GM03348 (cell line): ENCODE results near the gene MAST4.

Experiments
- DNase-seq: peaks from one replicate; pipeline ENCODE4 v3.0.0; 2012; ENCODE audit warnings: low spot score

Gene MAST4

DNA sequence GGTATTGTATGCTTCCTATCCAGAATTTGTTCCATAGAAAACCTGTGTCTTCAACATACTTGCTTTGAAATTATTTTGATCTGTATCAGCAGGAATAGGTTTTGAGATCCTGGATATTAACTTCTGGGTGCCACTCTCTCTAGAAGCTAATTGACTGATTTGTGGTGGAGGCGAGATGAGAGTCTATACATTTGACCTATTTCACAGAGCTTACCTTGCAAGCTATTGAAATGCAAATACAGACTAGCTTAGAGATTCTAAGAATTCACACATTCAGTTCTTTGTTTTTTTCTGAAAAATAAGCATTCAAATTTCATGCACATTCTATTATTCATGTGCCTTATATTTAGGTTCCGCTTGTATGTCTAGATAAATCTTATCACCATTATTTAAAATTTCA is 246.3 kb downstream of the MAST4 start:
- no peak for DNase-seq

DNA sequence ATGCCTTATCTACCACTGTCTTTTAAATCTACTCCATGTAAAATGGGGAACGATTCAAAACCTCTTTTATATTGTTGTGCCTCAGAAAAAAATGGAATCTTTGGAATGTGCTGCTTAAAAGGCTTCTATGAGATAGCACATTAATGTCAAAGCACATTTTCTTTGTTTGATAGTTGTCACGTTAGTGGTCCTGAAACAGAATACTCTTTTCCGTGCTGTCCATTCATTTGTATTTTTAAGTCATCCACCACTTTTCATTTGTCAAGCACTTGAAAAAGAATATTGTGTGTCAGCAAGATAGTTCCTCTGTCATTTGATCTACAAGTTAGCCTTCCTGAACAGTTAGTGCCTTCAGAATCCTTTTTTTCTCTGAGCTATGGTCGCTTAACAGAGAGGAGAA is 246.9 kb downstream of the MAST4 start:
- DNase-seq = no peak

DNA sequence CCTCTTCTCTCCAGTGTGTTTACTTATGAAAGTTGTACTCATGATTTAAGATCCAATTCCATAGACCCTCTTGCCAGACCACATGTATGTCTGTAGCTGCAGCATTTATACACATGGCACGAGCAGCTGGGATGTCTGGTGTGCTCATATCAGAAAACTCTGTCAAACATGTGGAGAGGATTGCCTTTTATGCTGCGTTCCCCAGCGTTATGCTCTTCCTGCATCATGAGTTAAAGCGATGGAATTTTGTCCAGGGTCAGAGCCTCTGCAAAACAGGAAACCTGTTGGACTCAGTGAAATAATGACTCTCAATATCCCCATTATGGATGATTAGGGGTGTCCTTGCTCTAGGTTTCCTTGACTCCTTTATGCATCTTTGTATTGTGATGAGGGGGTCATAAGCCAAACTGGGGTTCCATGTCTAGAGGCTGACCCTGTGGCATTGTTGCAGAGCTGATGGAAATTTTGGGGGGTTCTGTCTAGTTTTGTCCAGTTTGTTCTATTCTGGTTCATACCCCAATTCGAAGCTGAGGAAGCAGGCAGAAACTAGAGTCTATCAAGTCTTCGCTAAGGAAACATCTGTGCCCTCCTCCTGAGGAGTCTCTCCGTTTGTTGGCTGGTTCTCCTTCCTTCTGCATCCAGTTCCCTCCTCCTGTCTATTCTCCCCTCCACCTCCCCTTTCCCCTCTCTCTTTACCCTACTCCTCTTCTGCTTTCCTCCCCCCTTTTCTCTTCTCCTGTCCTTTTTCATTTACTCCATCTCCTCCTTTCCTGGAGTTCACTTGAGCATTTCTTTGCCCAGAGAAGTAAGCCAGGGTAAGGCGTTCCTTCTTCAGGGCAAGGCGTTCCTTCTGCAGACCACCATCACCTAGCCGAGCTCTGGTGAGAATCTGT is 252.8 kb downstream of the MAST4 start:
- peak; percentile 29 for DNase-seq

DNA sequence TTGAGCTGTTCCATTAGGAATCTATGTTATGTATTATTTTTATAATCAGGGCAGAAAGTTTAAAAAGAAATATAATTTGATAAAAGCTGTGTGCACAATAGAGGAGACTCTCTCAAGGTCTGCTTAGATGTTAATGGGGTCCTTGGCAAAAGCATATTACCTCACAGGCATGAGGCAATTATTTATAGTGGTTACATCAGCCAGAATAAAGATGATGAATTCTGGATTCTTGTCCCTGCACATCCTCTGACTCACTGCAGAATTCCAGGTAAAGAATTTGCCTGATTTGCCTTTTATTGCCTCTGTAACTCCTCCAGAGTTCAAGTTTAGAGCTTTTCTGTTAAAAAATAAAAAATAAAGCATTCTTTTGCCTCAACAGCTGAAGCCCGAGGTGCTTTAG is 253.6 kb downstream of the MAST4 start:
- peak; percentile 30 for DNase-seq

DNA sequence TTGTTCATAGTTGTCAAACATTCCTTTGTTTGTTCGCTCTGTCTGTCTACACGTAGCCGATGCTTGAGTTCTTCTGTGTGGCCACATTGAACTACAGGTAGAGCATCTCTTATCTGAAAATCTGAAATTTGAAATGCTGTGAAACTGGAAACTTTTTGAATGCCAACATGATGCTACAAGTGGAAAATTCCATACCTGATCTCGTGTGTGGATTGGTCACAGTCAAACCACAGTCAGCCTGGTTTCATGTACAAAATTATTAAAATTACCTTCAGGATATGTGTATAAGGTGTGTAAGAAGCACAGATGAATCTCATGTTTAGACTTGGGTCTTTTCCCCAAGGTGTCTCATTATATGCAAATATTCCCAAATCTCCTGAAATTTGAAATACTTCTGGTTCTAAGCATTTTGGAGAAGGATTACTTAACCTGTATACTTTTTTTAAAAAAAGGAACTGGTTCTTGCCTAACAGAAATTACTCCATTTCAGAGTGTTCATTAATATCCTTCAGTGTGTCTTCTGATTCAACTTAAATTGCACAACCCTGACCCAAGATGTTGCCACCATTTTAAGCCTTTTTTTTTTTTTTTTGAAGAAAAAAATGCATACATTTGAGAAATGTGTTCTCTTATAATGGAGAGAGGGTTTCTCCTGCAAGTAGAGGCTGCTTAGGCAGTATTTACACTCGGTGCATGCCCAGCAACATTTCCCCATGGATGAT is 254.3 kb downstream of the MAST4 start:
- peak; percentile 14 for DNase-seq

DNA sequence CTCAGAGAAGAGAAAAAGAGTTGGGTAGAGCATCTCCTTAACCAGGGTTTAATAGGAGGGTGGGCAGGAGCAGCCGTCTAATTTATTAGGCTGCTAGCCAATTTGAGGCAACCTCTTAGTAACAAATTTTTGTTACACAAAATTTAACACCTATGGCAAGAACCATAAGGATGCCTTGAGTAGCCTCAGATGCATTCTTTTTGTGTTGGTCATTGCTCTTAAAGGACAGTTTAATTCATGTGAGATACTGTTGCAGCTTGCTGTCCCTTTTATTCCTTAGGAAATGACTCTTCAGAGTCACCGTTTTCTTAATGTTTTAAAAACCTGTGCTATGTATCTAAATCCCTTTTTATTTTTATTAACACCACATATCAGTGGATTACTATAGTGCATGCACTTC is 255.1 kb downstream of the MAST4 start:
- DNase-seq = no peak

DNA sequence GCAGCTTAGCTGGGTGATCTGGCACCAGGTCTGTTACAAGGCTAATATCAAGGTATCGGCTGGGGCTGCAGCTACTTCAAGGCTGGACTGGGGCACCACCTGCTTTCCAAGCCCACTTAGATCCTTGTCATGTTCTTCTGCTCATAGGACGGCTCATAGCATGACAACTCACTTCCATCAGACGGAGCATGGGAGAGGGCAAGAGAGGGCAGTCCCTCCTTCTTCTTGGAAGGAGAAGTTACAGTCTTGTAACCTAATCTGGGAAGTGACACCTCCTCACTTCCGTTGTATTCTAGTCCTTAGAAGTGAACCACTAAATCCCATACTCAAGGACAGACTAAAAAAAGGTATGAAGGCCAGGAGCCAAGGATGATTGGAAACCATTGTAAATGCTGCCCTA is 258.2 kb downstream of the MAST4 start:
- no peak for DNase-seq

DNA sequence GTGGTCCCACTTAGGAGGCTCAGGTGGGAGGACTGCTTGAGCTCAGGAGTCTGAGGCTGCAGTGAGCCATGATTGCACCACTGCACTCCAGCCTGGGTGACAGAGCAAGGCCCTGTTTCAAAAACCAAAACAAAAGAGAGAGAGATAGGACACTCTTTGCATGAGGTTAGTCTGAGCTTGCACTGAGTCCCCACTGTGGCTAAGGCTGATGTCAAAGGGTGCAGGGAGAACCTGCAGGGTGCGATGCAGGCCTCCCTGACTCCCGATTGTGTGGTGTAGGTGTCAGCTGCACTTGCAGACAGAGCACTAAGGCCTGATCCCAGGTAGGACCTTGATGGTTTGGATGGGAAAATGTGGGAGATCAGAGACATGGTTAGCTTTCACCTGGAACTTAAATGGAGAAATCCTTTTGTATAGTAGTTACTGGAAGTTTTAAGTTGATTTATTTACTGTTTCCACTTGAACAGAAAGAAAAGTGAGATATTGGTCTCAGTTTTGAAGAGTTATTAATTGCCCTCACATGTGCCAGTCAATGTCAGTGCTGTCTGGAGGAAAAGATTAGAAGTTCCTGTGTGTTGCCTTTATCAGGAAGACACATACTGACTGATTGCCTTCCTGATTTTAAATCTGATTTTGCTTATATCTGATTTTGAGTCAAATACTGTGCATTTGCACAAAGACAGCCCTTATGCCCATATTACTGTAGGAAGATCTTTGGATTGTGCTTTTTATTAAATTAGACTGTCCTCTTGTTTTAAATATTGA is 260.0 kb downstream of the MAST4 start:
- no peak for DNase-seq

DNA sequence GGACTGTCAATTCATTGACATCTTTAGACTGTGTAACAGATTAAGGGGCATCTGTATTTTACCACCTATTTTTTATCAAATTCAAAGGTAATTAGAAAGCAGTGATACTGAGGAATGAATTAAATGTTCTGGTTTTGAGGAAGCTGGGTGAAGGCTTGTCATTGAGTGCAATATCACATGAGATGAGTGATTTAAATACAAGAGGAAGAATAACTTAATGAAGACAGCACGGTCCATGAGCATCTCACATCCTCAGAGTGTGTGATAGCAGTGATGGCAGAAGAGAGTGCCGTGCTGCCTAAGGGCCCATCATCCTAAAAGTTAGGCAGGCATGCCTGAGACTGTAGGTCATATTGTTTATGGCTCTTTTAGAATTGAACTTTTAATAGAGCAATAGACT is 263.3 kb downstream of the MAST4 start:
- DNase-seq = no peak

DNA sequence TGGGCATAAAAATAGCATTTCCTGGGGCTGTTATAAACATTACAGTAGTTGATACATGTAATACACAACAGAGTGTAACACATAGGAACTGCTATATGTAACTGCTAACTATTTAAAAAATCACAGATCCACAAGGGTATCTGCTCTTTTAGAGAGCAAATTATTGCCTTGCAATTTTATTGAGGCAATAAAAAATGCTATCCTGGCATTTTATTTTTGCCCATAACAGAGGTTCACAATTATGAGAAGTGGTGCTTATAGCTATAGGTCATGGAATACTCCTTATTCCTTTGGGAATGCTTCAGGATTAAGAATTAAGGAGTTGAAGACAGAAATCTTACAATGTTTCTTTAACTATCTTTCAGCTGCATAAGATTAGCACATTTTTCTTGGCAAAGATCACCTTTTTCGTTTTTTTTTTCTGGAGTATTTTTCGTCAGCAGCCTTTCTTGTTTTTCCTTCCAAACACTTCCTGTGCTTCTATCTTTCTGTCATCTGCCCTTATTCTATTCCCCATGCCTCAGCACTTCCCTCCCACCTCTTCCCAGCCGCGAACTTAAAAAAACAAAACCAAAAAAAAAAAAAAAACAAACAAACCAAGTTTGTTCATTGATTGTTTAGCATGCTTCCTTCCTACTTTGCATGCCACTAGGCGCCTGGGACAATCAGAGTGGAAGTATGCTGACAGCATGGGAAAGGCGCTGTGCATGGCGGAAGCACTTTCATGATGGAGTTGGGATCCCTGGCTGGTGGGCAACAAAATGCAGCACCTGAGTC is 264.2 kb downstream of the MAST4 start:
- peak; percentile 17 for DNase-seq

DNA sequence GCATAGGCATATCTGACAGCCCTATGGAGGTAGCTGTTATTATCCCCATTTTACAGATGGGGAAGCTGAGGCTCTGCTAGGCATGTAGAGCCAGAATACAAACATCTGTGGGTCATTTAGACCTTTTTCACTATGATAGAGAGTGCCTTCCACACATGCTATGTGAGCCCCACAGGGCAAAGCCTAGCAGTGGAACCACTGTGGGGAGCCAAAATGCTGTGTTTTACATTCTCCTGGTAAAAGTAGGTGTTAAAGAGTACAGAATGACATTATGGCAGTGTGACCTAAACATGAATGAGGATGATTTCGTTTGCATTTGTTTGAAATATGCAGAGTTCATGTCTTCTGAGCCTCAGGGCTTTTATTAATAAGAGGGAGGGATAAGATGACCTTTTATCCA is 265.2 kb downstream of the MAST4 start:
- DNase-seq = no peak

DNA sequence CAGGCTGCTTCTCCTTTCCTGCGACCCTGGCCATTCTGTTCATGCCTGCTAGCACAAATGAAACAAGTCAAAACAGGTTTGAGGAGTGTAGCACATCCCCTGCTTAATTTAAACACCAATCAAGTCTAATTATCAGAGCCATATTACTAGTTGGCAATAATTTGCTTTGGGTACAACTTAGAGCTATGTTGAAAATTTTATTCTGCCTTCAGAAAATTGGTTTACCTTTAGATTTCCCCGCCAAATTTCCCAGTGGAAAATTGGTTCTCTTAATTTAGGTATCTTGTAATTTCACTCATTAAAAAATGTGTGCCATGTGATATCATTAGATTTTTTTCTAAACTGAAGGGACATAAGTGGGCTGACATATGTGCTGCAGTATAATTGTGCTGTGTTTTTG is 265.8 kb downstream of the MAST4 start:
- no peak for DNase-seq

DNA sequence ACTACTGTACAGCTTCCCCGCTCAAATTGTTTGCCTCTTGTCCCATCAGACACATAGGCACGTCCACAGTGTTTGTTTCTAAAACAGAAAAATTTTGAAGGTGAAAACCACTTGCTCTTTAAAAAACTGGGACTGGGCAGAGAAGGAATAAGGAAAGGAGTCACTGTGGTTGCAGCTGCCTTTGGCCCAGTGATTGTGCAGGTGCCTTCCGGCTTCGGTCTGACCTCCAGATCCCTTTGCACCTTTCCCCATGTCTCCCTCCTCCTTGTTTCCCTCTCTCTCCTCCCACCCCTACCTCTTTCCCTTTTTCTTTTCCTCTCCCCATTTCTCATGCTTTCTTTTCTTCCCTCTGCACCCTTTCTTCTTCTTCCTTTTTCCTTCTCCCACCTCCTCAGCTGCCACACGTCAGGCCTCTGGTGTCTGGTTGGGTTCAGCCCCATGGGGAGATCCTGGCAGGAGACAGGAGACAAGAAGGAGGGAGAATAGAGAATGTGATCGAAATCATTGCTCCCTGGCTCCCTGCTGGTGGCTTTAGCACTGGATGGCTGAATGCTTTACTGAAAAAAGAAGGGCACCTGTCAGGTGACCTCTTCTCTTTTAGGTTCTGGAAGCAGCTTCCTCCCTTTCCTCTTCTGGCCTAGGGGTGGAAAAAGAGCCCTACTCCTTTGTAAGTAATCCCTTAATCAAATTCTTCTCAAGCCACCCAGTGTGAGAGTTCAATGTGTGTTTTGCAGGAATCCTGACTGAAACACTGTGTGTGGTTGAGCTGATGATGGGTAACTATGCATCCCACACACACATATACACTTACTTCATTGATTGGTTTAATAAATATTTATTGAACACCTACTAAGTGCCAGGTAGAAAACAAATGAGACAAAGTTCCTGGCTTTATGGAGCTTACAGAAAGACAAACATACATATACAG is 267.3 kb downstream of the MAST4 start:
- DNase-seq = no peak

DNA sequence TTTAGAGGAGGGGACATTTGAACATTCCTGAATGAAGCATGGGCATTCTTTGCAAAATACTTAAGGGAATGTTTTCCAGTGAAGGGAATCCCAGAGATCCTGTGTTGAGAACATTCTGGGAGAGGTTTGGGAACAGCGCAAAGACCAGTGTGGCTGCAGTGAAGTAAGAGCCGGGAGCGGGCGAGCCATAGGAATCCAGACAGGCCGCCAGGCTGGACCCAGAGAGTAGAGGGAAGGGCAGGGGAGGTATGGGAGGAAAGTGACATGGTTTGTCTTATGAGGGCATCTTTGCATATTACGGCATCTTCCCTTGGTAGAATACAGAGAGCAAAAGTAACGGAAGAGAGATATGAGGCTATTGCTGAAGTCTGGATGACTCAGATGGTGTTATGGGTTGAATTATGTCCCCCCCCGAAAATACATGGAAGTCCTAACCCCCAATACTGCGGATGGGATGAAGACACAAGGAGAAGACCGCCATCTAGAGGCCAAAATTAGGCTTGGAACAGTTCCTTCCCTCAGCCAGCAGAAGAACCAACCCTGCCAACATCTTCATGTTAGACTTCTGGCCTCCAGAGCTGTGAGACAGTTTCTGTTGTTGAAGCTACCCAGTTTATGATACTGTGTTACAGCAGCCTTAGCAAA is 268.2 kb downstream of the MAST4 start:
- DNase-seq = peak; percentile 42

DNA sequence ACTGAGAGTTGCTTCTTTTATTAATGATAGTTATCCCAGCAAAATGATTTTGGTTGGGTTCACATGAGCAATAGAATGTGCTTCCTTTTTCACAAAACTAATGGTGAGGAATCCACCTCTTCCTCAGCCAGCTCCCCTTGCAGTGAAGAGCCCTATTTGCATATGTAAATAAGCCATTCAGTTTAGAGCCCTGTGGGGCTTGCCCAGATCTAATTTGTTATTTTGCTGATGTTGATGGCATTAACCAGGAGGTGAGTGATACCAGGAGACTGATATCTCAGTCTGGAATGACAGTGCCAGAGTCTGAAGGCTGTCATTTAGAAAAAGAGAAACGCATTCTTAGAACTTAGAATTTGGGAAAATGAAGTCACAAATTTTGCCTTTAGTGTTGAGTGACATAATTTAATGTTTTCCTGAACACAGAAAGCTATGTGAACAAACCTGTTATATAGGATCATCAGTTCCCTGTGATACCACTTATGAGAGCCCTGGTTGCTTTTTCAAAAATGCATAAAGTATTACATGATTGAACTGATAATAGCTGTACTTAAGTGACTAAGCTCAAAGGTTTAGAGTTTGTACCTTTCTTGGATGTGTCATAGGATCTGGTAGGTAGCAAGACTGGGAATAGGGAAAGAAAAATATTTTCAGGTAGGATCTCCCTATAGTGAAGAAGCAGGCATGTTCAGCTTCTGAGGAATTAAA is 271.6 kb downstream of the MAST4 start:
- DNase-seq = no peak

DNA sequence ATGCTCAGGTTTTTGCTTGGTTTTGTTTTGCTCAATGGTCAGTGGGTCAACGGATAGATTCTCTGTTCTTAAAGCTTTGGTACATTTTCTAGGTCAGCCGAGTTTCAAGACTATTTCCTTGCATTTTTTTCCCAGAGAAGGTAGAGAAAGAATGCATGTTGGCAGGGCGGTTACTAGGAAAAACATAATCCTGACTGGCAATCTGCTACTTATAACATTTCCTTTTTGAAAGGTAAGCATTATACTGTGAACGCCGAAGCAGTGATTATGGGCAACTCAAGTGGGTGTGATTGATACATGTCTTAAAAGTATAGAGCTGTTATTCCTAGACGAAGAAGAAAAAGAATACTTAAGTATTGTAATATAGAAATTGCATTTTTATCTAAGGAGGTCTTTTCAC is 273.2 kb downstream of the MAST4 start:
- DNase-seq = no peak

DNA sequence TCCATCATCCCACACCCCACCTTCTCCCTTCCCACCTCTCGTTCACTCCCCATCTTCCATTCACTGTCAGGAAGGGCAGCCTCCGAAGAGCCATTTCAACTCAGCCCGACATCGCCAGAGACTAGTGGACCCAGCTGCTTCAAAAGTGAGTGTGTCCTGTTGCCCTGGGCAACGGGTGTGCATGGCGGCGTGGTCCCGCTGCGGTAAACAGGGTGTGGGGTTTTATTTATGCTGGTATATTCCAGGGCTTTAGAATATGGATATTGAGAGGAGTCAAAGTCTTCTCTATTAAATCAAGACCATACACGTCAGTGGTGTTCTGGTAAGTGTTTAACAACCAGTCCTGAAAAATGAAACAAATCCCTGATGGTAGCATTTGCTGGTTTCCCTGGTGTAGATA is 274.5 kb downstream of the MAST4 start:
- no peak for DNase-seq

DNA sequence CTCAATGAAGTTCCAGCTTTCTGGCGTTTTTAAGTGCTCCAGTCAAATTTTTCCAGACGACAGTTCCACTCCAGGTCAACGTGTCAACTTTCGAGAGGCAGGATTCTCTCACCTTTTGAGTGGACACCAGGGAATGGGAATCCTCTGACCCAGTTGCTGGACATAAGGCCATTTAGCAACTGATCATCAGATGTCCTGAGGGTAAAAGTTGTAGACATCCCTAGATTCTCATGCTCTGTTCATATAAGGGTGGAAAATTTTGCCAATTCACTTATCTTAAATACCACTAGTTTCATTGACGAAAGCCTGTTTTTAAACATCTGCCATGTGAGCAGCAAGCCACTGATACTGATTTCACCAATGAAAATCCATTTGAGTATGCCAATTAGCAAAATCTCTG is 275.5 kb downstream of the MAST4 start:
- no peak for DNase-seq

DNA sequence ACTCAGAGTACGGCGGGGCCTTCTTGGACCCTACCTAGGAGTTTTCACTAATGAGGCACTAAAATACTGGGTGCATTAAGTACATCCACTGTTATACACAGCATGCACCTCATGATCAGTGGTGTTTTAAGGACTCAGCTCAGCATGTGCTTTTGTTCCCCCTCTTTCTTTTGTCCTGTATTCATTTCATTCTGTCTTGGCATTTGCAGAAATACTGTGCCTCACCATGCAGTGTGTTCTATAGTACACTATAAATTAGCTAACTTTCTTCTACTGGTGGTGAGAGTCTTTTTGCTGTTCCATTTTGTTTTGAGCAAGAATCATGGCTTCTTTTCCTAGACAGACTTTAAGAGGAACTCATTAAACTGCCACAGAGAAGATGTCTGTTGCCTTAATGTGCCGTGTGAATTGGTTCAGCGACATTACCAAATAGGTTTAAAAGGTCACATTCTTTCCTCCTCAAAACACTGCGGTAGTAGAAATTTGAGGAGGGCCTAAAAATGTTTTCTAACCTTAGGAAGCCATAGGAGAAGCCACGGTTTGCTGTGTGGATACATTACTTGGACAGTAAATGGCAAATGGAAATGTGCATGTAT is 276.6 kb downstream of the MAST4 start:
- no peak for DNase-seq
